Gastroesophageal sphincter (tissue), 4 donors: Measurements from ENCODE around the gene NSMCE1. TPM values are rescaled to one million over a fixed set of nuclear protein-coding genes. Genes with fewer than 3 reads are reported as not detected.

Experiments used
- ATAC-seq: fragments of 150-250 bp; one replicate; pipeline ENCODE4 v1.9.1; 2016; ENCODE audit warnings: mild to moderate bottlenecking, moderate library complexity
- H3K27ac ChIP-seq, 4 donors: fragments of 200-600 bp; sonication (generic) in 3 of 4; 1 replicate in 3 of 4; 2 replicates in 1 of 4; pipeline ENCODE4 v1.5.1; 2016 to 2019
- H3K27me3 ChIP-seq: fragments of 200-600 bp; sonication (generic); one replicate; pipeline ENCODE4 v1.5.1; 2019
- H3K36me3 ChIP-seq, 2 donors: fragments of 200-600 bp; sonication (generic); one replicate each; pipeline ENCODE4 v1.5.1; 2019; ENCODE audit warnings: control low read depth in 1 of 2
- H3K4me1 ChIP-seq, 3 donors: fragments of 200-600 bp; sonication (generic); 1 replicate in 2 of 3; 2 replicates in 1 of 3; pipeline ENCODE4 v1.5.1; 2016 to 2019; ENCODE audit warnings: control low read depth in 2 of 3
- H3K4me3 ChIP-seq, 2 donors: fragments of 200-600 bp; sonication (generic); one replicate each; pipeline ENCODE4 v1.5.1; 2019; ENCODE audit warnings: mild to moderate bottlenecking in 1 of 2, moderate library complexity in 1 of 2
- H3K9me3 ChIP-seq, 3 donors: fragments of 200-600 bp; sonication (generic); one replicate each; pipeline ENCODE4 v1.5.1; 2017 to 2019; ENCODE audit warnings: control low read depth in 2 of 3
- CTCF ChIP-seq, 4 experiments: fragments of 200-600 bp in 2 of 4; fragments of 450-650 bp in 2 of 4; sonication (generic) in 1 of 4; IDR thresholded peaks; one replicate each; pipeline ENCODE4 v1.5.1; 2017 to 2019; ENCODE audit warnings: antibody characterized with exemption in 4 of 4, mild to moderate bottlenecking in 2 of 4, moderate library complexity in 2 of 4
- EP300 ChIP-seq: sonication (generic); formaldehyde crosslinking; IDR thresholded peaks from one replicate; pipeline ENCODE4 v1.6.1; 2017; ENCODE audit warnings: antibody characterized with exemption, mild to moderate bottlenecking
- POLR2A ChIP-seq, 2 donors: fragments of 450-650 bp; IDR thresholded peaks; one replicate each; pipeline ENCODE4 v1.6.1; 2017; ENCODE audit warnings: antibody characterized with exemption in 2 of 2, mild to moderate bottlenecking in 2 of 2, moderate library complexity in 1 of 2
- POLR2AphosphoS5 ChIP-seq: sonication (generic); formaldehyde crosslinking; IDR thresholded peaks from one replicate; pipeline ENCODE4 v1.6.1; 2017; ENCODE audit warnings: antibody characterized with exemption
- WGBS, 2 donors: methylation state at CpG; one replicate each; pipeline ENCODE4 v1.1.5; 2018; ENCODE audit warnings: low coverage in 1 of 2; 5-methylcytosine and 5-hydroxymethylcytosine counted together
- total RNA-seq, 4 donors: library from RNA; depleted of rRNA; stranded (reverse); fragments of >200 nt; gene quantifications; one replicate each; pipeline ENCODE4 v1.1.0, GENCODE V29; 2016

Gene NSMCE1
- total RNA-seq, 4 donors from 2014 or later: 48.4 to 66.0 (median 63.3) TPM

- no peaks in the 10 kb centered on the region for H3K36me3 ChIP-seq
- H3K4me3 ChIP-seq: no peak overlapping the region
- H3K27ac ChIP-seq: no peak overlapping the region
- H3K4me1 ChIP-seq: peaks cover 0 to 8% (median 0%) of the 10 kb centered on the region in 3 donors
- H3K27me3 ChIP-seq: no peaks in the 10 kb centered on the region
- no peak for ATAC-seq
- 100% methylated on average over 2 of the region's 3 CpGs; no CpG with 5 or more reads in 1 of the 2 donors for WGBS, 2 donors
- no peaks in the 10 kb centered on the region for H3K9me3 ChIP-seq
- TF ChIP-seq POLR2A (IDR thresholded peaks at IDR 0.05) (no peak), EP300 (no peak), CTCF (IDR thresholded peaks at IDR 0.05) (no peak), POLR2AphosphoS5 (no peak)
These were observed 33.6 kb upstream of the NSMCE1 start for GRCh38 chr16:27302126-27302525.

GRCh38 chr16:27301236-27301861 is 32.8 kb upstream of the NSMCE1 start:
- WGBS, 2 donors: 93% methylated on average over 3 of the region's 3 CpGs
- Histone ChIP-seq H3K27ac (no peak overlapping the region), H3K27me3 (no peaks in the 10 kb centered on the region), H3K9me3 (no peaks in the 10 kb centered on the region), H3K4me1 (peaks cover 0 to 8% (median 0%) of the 10 kb centered on the region in 3 donors), H3K36me3 (no peaks in the 10 kb centered on the region), H3K4me3 (no peak overlapping the region)
- no peak for ATAC-seq
- no peak for TF ChIP-seq EP300
- TF ChIP-seq CTCF (IDR thresholded peaks at IDR 0.05): no peak
- no peak for TF ChIP-seq POLR2A (IDR thresholded peaks at IDR 0.05)
- TF ChIP-seq POLR2AphosphoS5: no peak

- H3K27ac ChIP-seq: no peak overlapping the region
- no peaks in the 10 kb centered on the region for H3K4me1 ChIP-seq
- H3K9me3 ChIP-seq: no peaks in the 10 kb centered on the region
- WGBS, 2 donors: 93 to 98% methylated on average over 5 of the region's 5 CpGs
- H3K36me3 ChIP-seq: no peaks in the 10 kb centered on the region
- ATAC-seq: no peak
- H3K4me3 ChIP-seq: no peak overlapping the region
- no peaks in the 10 kb centered on the region for H3K27me3 ChIP-seq
- TF ChIP-seq CTCF (IDR thresholded peaks at IDR 0.05) (no peak), POLR2A (IDR thresholded peaks at IDR 0.05) (no peak), EP300 (no peak), POLR2AphosphoS5 (no peak)
These were observed 29.6 kb upstream of the NSMCE1 start for GRCh38 chr16:27298132-27298531.

GRCh38 chr16:27293343-27293742 is 24.8 kb upstream of the NSMCE1 start:
- H3K27me3 ChIP-seq: no peaks in the 10 kb centered on the region
- no peaks in the 10 kb centered on the region for H3K36me3 ChIP-seq
- TF ChIP-seq POLR2AphosphoS5 (no peak), EP300 (no peak)
- no peaks in the 10 kb centered on the region for H3K9me3 ChIP-seq
- H3K4me3 ChIP-seq: no peak overlapping the region
- H3K4me1 ChIP-seq: peaks cover 0 to 13% (median 11%) of the 10 kb centered on the region in 3 donors
- no peak for ATAC-seq
- no peak overlapping the region for H3K27ac ChIP-seq
- WGBS, 2 donors: 60 to 61% methylated on average over 5 of the region's 5 CpGs

GRCh38 chr16:27291722-27292240 is 23.2 kb upstream of the NSMCE1 start:
- no peak overlapping the region for H3K4me3 ChIP-seq
- WGBS, 2 donors: 79 to 100% methylated on average over 1 to 3 of the region's 4 CpGs
- H3K4me1 ChIP-seq: peaks cover 0 to 13% (median 11%) of the 10 kb centered on the region in 3 donors
- ATAC-seq: no peak
- no peaks in the 10 kb centered on the region for H3K36me3 ChIP-seq
- H3K9me3 ChIP-seq: no peaks in the 10 kb centered on the region
- H3K27me3 ChIP-seq: no peaks in the 10 kb centered on the region
- TF ChIP-seq CTCF (IDR thresholded peaks at IDR 0.05) (no peak), POLR2AphosphoS5 (no peak), POLR2A (IDR thresholded peaks at IDR 0.05) (no peak)
- peak overlapping the region in 3 of 4 donors; percentile 60 to 75 (median 64) for H3K27ac ChIP-seq
